ENCODE data around the gene MARCHF9. TPM values are rescaled to one million over a fixed set of nuclear protein-coding genes. Genes with fewer than 3 reads are reported as not detected.
A peak's percentile ranks its signal among the peaks of the same experiment; 100 is the strongest.

Gene MARCHF9
- total RNA-seq, 1 experiment from 2014 or later, result 5.5 TPM

DNA sequence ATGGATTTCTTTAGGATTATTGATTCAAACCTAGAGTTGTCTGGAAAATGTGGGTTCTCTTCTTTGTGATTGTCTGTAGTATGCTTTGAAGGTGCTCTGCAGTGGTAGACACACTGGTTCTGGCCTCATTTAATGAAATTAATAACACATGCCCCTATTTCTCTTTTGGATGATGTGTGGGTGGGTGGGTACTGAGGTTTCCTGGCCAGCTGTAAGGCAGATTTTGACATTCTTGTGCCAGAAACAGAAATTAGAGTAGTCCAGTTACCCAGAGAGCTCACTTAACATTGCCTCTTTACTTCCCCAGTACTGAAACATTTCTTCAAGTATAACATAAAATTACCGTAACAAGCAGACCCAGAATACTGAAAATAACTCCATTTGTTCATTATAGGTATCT, 42.1 kb downstream of the MARCHF9 start:
- no peak for DNase-seq (ENCODE audit: low read depth)

DNA sequence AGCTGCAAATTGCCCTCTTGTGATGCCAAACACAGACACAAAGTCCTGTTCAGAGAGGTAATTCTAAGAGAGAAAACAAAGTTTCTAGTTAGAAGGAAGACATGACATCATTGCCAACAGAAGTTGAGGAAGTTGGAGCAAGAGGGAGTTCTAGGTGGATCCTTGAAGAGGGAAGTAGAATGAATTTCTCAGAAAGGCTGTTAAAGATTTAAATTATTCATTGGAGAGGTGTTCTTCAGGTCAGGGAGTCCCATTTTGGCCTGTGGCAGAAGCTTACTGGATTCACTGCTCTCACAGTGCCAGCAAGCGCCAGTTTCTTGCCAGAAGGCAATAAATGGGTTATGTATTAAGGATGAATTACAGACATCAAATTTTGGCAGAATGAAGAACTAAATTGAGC, 43.0 kb downstream of the MARCHF9 start:
- no peak for DNase-seq (ENCODE audit: low read depth)

DNA sequence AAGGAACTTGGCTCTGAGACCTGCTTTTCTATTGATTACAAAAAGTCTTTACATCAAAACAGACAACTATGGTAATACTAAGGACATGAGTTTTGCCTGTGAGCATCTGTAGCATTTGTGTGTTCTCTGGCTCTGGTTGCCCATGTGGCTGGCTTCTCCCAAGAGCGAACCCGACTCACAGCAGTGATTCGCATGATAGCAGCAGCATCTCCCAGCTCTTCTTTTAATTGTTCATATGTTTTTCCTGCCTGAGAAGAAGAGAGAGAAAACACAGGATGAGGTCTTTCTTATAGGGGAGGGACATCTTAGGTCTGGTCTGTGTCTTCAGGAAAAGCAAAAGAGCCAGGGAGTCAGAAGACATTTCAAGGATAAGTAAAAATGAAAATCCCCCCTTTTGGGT, 46.1 kb downstream of the MARCHF9 start:
- no peak for DNase-seq (ENCODE audit: low read depth)

DNA sequence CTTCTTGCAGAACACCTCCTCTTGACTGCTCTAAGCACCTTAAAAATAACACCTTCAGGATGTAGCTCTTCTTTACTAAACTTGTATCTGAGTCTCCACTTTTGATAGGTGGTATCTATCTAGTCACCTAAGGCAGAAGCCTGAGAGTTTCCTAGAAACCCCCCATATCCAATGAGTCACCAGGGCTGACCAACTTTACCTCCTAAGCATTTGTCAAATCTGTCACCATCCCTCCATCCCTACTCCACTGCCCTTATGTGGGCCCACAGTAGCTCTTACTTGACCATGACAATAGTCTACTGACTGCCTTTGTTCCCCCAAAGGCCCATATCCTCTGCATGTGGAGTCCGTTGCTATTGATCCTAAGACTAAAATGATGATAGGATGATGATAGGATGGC, 47.7 kb downstream of the MARCHF9 start:
- DNase-seq (ENCODE audit: low read depth), result no peak

DNA sequence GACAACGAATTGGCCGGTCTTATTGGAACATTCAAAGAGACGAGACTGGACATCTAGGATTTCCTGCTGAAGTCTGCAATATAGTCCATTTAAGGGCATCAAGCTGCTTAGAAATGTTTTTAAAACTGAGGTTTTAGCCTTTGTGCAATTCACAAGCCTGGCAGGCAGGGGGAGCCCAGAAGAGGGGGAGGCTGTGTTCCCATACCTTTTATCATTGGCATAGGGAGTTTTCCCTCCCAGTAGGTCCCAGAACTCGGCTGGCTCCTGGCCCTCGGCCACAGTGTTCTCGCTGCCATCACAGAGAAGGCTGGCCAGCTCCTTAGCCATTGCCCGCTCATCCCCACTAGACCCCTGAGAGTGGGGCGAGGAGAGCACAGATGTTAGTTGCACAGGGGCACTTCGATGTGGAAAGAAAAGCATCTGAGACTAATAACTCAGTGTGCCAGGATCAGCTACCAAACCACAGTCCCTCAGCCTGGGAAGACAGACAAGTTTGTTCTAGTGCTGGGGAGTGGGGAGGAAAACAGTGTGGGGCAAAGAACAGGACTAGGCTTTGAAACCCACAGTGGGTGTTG, 48.5 kb downstream of the MARCHF9 start:
- peak; percentile 42 for DNase-seq (ENCODE audit: low read depth)

DNA sequence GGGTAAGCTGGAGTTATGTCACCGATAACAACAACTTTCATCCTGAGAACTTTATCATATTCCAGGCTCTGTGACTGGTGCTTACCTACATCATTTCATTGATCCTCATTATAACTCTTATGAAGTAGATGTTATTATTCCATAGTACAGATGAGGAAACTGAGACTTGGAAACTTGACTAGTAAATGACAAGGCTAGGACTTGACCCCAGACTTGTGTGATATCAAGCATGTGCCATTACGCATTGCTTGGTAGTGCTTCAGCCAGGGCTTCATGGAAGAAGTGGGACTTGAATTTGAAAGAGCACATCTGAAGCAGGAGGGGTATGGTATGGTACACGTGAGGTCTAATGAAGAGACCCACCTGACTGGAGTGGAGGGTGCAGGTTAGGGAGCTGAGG, 51.8 kb downstream of the MARCHF9 start:
- no peak for DNase-seq (ENCODE audit: low read depth)

DNA sequence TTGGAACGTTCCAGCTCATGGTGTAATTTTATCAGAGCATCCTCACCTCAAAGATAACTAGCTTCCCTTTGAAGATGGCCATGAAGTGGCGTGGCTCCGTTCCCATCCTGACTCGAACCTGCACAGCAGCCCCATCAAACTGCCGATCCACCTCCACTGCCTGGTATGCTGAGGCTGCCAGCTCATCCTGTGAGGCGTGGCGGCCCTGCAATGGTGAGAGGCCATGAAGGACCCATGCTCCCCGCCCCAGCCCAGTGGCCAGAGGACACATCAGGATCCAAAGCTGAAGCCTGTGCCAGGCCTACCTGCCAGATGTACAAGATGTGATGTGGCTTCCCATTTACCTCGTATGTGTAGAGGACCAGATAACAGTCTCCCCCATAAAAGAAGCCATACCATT, 52.4 kb downstream of the MARCHF9 start:
- no peak for DNase-seq (ENCODE audit: low read depth)

DNA sequence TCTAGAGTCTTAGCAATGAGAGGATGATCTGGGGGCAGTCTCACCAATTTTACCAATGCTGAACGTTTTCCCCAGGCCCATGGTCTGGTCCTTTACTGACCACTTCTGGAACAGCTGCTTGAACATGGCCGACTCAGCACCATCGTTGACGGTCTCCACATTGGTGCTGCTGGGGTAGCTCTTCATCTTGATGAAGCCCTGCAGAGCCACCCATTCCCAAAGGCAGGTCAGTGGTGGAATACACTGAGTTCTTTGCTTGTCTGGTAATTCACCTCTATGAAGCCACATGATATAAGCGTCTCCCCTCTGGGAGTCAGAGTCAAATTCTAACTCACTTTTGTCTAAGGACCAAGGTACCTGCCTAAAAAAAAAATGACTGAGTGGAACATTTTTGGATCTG, 53.4 kb downstream of the MARCHF9 start:
- DNase-seq (ENCODE audit: low read depth), result no peak

DNA sequence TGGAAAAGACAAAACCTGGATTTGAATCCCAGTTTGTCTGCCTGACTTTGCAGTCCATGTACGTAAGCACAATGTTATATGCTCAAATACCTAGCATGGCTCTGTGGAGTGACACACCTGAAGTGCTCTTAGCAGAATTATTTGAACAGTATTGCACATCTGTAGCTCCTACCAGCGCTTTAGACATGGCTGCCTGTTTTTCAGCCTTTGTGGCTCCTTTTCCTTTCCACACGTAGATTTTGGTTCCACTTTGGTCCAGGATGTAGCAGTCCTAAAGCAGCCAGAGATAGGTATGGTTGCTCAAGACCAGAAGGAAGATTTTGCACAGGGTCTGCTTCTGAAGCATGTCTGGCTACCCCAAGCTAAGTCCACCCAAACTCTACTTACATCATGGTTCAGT, 54.5 kb downstream of the MARCHF9 start:
- no peak for DNase-seq (ENCODE audit: low read depth)

Other genes starting within 250 kb of the MARCHF9 start
- gene DDIT3, start 234.6 kb upstream of the MARCHF9 start, total RNA-seq (2014; rRNA removed; shearing (Covaris generic)), result 9.4 and 11.3 TPM in 2 replicates
- 0.57 and 0.91 TPM in 2 replicates for gene MBD6, start 232.3 kb upstream of the MARCHF9 start, total RNA-seq (2014; rRNA removed; shearing (Covaris generic))
- 108 and 118 TPM in 2 replicates for gene DCTN2, start 207.9 kb upstream of the MARCHF9 start, total RNA-seq (2014; rRNA removed; shearing (Covaris generic))
- 0.69 and 1.0 TPM in 2 replicates for gene KIF5A, start 205.1 kb upstream of the MARCHF9 start, total RNA-seq (2014; rRNA removed; shearing (Covaris generic))
- gene PIP4K2C, start 163.9 kb upstream of the MARCHF9 start, total RNA-seq (2014; rRNA removed; shearing (Covaris generic)), result 35.2 and 44.9 TPM in 2 replicates
- 12.3 and 12.7 TPM in 2 replicates for gene DTX3, start 150.3 kb upstream of the MARCHF9 start, total RNA-seq (2014; rRNA removed; shearing (Covaris generic))
- 0.95 and 5.6 TPM in 2 replicates for gene ARHGEF25, start 143.7 kb upstream of the MARCHF9 start, total RNA-seq (2014; rRNA removed; shearing (Covaris generic))
- gene B4GALNT1, start 121.9 kb upstream of the MARCHF9 start, total RNA-seq (2014; rRNA removed; shearing (Covaris generic)), result 36.5 and 60.9 TPM in 2 replicates
- 262 and 383 TPM in 2 replicates for gene OS9, start 61.0 kb upstream of the MARCHF9 start, total RNA-seq (2014; rRNA removed; shearing (Covaris generic))
- gene AGAP2, start 16.4 kb upstream of the MARCHF9 start, total RNA-seq (2014; rRNA removed; shearing (Covaris generic)), result 0.03 and 0.29 TPM in 2 replicates
- gene TSPAN31, start 10.1 kb upstream of the MARCHF9 start, total RNA-seq (2014; rRNA removed; shearing (Covaris generic)), result 7.9 and 13.5 TPM in 2 replicates
- gene CDK4, start 2.8 kb upstream of the MARCHF9 start, total RNA-seq (2014; rRNA removed; shearing (Covaris generic)), result 317 and 359 TPM in 2 replicates
- gene CYP27B1, start 12.0 kb downstream of the MARCHF9 start, total RNA-seq (2014; rRNA removed; shearing (Covaris generic)), result 2.2 and 2.6 TPM in 2 replicates
- gene METTL1, start 17.0 kb downstream of the MARCHF9 start, total RNA-seq (2014; rRNA removed; shearing (Covaris generic)), result 21.0 and 37.5 TPM in 2 replicates
- gene EEF1AKMT3, start 17.5 kb downstream of the MARCHF9 start, total RNA-seq (2014; rRNA removed; shearing (Covaris generic)), result 1.9 and 2.6 TPM in 2 replicates
- gene TSFM, start 27.7 kb downstream of the MARCHF9 start, total RNA-seq (2014; rRNA removed; shearing (Covaris generic)), result 38.2 and 48.9 TPM in 2 replicates
- gene AVIL, start 63.6 kb downstream of the MARCHF9 start, total RNA-seq (2014; rRNA removed; shearing (Covaris generic)), result not detected in 2 replicates
- gene CTDSP2, start 91.6 kb downstream of the MARCHF9 start, total RNA-seq (2014; rRNA removed; shearing (Covaris generic)), result 26.3 and 28.2 TPM in 2 replicates
- 13.2 and 15.3 TPM in 2 replicates for gene ATP23, start 186.5 kb downstream of the MARCHF9 start, total RNA-seq (2014; rRNA removed; shearing (Covaris generic))